ENCODE measurements around the gene BEGAIN. TPM values are rescaled to one million over a fixed set of nuclear protein-coding genes. Genes with fewer than 3 reads are reported as not detected.

Gene BEGAIN
- polyA plus RNA-seq, 2 of the 4 experiments (the other 2 are of a cell fraction): 1.4 to 3.7 TPM

GRCh38 chr14:100623961-100624360 is 36.7 kb upstream of the BEGAIN start:
- no peak overlapping the region for H3K4me3 ChIP-seq
- TF ChIP-seq KDM1A (IDR thresholded peaks at IDR 0.05; ENCODE audit: low read depth): no peak
- TF ChIP-seq POLR2AphosphoS2 (conservative IDR thresholded peaks at IDR 0.05; ENCODE audit: low read length): no peak
- TF ChIP-seq KDM5A (IDR thresholded peaks at IDR 0.05): no peak
- TF ChIP-seq EHF (CRISPR knock-in tag; IDR thresholded peaks at IDR 0.05): no peak
- TF ChIP-seq HOXB13 (CRISPR knock-in tag; IDR thresholded peaks at IDR 0.05; ENCODE audit: low read depth): no peak
- no peak for TF ChIP-seq HDAC2 (IDR thresholded peaks at IDR 0.05)
- ChIA-PET CTCF (interaction anchor here (0.6 to 1.4 kb wide), 4 partner anchors 22 to 1207 kb away, joined by 3 to 7 read pairs (median 4); no protein-coding TSS in a partner anchor), POLR2A (no interaction called here)
- no peak overlapping the region for H3K27ac ChIP-seq
- no peaks in the 10 kb centered on the region for H3K9me3 ChIP-seq
- H3K4me1 ChIP-seq: no peaks in the 10 kb centered on the region
- ATAC-seq: no peak
- no peak for DNase-seq (ENCODE audit: low read depth in 1 of 2, low spot score in 1 of 2)
- WGBS (ENCODE audit: missing lambda C conversion rate): 65% methylated on average over 8 of the region's 8 CpGs
- no peak overlapping the region for H3K4me2 ChIP-seq
- no peak for FAIRE-seq

DNA sequence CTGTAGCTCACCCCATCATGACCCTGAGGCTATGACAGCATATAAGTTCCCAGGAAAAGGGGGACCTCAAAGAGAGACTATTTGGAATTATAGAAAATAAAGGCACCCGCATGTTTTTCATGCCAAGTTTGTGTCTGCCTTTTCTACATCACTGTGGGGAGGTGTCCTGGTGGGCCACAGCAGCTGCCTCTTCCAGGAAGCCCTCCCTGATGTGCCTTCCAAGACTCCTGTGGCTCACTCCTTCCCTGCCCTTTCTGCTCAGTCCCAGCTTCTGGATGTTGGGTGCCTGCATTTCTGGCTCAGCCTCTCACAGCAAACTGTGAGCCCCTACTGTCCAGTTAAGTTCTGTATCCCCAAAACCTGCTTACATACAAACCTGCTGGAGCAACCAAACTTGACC is 36.3 kb upstream of the BEGAIN start:
- Histone ChIP-seq H3K9me3 (no peaks in the 10 kb centered on the region), H3K4me3 (no peak overlapping the region), H3K4me1 (no peaks in the 10 kb centered on the region), H3K27ac (no peak overlapping the region), H3K4me2 (no peak overlapping the region)
- FAIRE-seq (no peak), DNase-seq (ENCODE audit: low read depth in 1 of 2, low spot score in 1 of 2) (no peak), ATAC-seq (no peak)
- WGBS (ENCODE audit: missing lambda C conversion rate): 57% methylated on average over 1 of the region's 1 CpG
- TF ChIP-seq ZFP36 (IDR thresholded peaks at IDR 0.05; ENCODE audit: borderline replicate concordance, partially characterized antibody): peak; percentile 15
- no peak for TF ChIP-seq POLR2AphosphoS2 (conservative IDR thresholded peaks at IDR 0.05; ENCODE audit: low read length)
- TF ChIP-seq CEBPB (IDR thresholded peaks at IDR 0.05): no peak
- POLR2A ChIA-PET: no interaction called here
- CTCF ChIA-PET: interaction anchor here (0.6 kb wide), 1 partner anchor 1208 kb away, joined by 3 read pairs; no protein-coding TSS in a partner anchor

DNA sequence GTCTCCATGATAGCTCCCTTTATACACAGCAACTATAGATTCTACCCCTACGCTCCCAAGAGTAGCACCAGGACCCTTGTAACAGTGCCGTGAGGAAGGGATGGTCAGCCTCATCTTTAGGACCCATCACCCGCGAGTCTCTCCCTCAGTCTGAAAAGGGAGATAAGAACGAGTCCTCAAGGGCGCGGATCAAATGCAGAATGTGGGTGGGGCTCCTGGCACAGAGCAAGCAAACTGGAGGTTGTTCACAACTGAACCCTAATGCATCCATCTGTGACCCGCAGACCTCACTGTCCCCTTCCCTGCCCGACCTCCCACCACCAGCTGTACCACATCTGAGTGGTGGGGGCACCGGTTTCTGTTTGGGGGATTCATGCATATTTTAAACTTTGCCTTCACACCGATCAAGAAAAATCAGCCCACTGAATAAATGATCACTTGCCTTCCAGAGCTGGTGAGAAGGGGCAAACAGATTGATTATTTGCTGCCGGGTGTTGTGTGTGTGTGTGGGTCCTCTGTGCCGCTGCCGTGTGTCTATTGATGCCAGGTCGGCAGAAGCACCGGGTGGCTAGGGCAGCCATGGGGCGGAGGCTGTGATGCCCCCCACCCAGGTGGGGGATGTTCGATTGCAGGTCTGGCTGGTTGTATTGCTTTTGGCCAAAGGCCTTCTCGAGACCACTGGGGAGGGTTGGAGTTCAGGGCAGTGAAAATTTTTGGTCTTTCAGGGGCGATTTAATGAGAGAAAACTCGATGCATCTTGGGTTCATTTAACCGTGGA is 35.7 kb upstream of the BEGAIN start:
- ChIA-PET POLR2A (no interaction called here), CTCF (interaction anchor here (1.0 to 1.3 kb wide), 4 partner anchors 9 to 92 kb away, joined by 3 to 4 read pairs (median 3); no protein-coding TSS in a partner anchor)
- no peak; a peak in 1 of 6 replicates for ATAC-seq
- H3K4me2 ChIP-seq: no peak overlapping the region
- no peaks in the 10 kb centered on the region for H3K9me3 ChIP-seq
- no peak overlapping the region for H3K27ac ChIP-seq
- TF ChIP-seq RARB (CRISPR knock-in tag; IDR thresholded peaks at IDR 0.05): no peak
- no peak for TF ChIP-seq GATA3 (IDR thresholded peaks at IDR 0.05; ENCODE audit: borderline replicate concordance)
- no peak for TF ChIP-seq JUNB (IDR thresholded peaks at IDR 0.05)
- TF ChIP-seq NFE2L2 (conservative IDR thresholded peaks at IDR 0.05; ENCODE audit: low read length): no peak
- no peak for TF ChIP-seq ZNF302 (CRISPR knock-in tag; IDR thresholded peaks at IDR 0.05)
- no peak for TF ChIP-seq POLR2A (IDR thresholded peaks at IDR 0.05; ENCODE audit: low read length)
- no peak for TF ChIP-seq RNF2 (IDR thresholded peaks at IDR 0.05; ENCODE audit: borderline replicate concordance, low read depth)
- TF ChIP-seq HOXB13 (CRISPR knock-in tag; IDR thresholded peaks at IDR 0.05; ENCODE audit: low read depth): no peak
- no peak for TF ChIP-seq BHLHE40 (IDR thresholded peaks at IDR 0.05; ENCODE audit: low read depth, low read length)
- TF ChIP-seq EHMT2 (IDR thresholded peaks at IDR 0.05; ENCODE audit: low read depth): no peak
- TF ChIP-seq SREBF2 (IDR thresholded peaks at IDR 0.05): no peak
- no peak for TF ChIP-seq NR3C1 (IDR thresholded peaks at IDR 0.05)
- no peak for TF ChIP-seq MAZ (IDR thresholded peaks at IDR 0.05; ENCODE audit: borderline replicate concordance, low read depth, low read length)
- TF ChIP-seq, protein P1, sequence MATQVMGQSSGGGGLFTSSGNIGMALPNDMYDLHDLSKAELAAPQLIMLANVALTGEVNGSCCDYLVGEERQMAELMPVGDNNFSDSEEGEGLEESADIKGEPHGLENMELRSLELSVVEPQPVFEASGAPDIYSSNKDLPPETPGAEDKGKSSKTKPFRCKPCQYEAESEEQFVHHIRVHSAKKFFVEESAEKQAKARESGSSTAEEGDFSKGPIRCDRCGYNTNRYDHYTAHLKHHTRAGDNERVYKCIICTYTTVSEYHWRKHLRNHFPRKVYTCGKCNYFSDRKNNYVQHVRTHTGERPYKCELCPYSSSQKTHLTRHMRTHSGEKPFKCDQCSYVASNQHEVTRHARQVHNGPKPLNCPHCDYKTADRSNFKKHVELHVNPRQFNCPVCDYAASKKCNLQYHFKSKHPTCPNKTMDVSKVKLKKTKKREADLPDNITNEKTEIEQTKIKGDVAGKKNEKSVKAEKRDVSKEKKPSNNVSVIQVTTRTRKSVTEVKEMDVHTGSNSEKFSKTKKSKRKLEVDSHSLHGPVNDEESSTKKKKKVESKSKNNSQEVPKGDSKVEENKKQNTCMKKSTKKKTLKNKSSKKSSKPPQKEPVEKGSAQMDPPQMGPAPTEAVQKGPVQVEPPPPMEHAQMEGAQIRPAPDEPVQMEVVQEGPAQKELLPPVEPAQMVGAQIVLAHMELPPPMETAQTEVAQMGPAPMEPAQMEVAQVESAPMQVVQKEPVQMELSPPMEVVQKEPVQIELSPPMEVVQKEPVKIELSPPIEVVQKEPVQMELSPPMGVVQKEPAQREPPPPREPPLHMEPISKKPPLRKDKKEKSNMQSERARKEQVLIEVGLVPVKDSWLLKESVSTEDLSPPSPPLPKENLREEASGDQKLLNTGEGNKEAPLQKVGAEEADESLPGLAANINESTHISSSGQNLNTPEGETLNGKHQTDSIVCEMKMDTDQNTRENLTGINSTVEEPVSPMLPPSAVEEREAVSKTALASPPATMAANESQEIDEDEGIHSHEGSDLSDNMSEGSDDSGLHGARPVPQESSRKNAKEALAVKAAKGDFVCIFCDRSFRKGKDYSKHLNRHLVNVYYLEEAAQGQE (IDR thresholded peaks at IDR 0.05): no peak
- no peak for TF ChIP-seq HMGXB4 (CRISPR knock-in tag; IDR thresholded peaks at IDR 0.05; ENCODE audit: borderline replicate concordance)
- FAIRE-seq: no peak
- no peaks in the 10 kb centered on the region for H3K4me1 ChIP-seq
- no peak overlapping the region for H3K4me3 ChIP-seq
- DNase-seq (ENCODE audit: low read depth in 1 of 2, low spot score in 1 of 2): no peak
- WGBS (ENCODE audit: missing lambda C conversion rate): 66% methylated on average over 21 of the region's 22 CpGs

Measured in A549 (cell line).